DMS153 treated with DMSO at 0.1 percent for 48 hours (cell line): ENCODE results near the gene FBXW11.
"Not testable (repeated sequence)": the region's sequence is repeated elsewhere in the genome, so short reads cannot be mapped to it uniquely, and the experiment has no call there.

ENCODE experiments used
- DNase-seq: peaks from one replicate; lab custom pipeline; 2025; ENCODE audit not compliant: unreplicated experiment; lab: John Stamatoyannopoulos, UW

The FBXW11 gene

DNA sequence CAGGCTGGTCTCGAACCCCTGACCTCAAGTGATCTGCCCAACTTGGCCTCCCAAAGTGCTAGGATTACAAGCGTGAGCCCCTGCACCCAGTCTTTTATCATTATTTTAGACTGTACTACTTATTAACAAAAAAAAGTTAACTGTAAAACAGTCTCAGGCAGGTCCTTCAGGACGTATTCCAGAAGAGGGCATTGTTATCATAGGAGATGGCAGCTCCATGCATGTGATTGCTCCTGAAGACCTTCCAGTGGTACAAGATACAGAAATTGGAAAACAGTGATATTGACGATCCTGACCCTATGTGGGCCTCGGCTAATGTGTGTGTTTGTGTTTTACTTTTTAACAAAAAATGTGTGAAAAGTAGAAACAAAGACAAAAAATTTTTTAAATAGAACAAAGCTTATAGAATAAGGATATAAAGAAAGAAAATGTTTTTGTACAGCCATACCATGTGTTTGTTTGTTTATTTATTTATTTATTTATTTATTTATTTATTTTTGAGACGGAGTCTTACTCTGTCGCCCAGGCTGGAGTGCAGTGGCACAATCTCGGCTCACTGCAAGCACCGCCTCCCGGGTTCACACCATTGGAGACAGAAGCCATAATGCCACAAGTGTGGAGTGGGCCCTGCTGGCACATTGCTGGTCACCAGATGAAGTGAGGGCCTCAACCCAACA lies 13.8 kb upstream of the FBXW11 start:
- not testable (repeated sequence) for DNase-seq

DNA sequence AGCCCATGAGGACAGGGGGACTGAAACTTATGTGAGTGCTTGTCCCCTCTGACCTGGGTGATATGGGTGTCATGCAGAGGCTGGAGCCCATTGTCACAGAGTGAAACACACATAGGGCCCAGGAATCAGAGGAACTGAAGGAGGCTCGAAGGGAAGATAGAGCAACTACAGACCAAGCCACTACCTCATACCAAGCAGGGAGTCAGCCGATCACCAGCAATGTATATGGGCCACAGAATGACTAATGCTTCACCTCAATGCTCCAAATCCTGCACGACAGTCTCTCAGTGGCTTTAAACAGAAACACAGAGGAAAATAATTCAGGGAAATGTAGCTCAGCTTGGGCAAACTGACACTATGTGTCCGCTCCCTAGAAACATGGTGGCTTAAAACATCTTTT lies 8.9 kb upstream of the FBXW11 start:
- DNase-seq, result no peak

DNA sequence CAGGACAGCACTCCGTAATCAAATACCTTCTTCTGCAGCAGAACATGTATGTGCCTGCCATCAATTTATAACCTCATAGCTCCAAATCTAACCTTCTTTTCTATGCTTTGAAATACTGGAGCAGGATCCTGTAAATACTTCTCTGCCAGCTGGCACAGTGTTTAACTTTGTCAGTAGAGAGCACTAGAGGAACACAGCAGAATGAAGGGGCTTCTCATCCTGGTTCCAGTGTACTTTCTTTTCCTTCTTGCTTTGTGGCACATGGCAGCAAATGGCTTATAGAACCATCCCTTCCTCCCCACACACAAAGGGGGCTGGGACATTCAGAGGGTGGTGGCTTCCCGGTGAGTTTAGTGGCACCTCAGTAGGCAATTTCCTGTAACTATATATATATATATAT lies 3.8 kb upstream of the FBXW11 start:
- no peak for DNase-seq

DNA sequence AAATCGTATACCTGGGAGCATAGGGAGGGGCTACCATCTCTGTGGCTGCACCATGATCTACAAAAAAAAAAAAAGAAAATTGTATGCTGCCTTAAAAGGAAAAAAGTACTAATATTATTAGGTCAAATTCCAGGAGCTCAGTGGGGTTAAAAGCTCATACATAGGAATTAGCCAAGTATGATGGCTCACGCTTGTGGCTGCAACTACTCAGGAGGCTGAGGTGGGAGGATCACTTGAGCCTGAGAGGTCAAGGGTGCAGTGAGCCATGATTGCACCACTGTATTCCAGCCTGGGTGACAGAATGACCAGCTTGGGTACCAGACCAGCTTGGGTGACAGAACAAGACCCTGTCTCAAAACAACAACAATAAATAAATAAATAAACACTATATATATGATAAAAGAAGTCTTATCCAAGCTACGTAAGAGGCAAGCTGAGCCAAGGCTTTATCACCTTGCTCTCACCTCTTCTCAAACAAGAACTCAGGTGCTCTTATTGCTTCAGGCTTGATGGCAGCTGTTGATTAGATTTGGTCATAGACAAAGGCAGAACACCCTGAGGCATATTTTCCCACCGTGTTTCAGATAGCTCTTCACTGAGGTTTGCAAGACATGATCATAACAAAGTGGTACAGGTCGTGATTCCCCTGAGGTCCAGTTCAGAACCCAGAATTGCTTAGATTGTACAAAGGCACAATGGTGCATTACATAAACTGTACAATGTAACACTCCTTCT lies 3.3 kb upstream of the FBXW11 start:
- DNase-seq, result no peak

DNA sequence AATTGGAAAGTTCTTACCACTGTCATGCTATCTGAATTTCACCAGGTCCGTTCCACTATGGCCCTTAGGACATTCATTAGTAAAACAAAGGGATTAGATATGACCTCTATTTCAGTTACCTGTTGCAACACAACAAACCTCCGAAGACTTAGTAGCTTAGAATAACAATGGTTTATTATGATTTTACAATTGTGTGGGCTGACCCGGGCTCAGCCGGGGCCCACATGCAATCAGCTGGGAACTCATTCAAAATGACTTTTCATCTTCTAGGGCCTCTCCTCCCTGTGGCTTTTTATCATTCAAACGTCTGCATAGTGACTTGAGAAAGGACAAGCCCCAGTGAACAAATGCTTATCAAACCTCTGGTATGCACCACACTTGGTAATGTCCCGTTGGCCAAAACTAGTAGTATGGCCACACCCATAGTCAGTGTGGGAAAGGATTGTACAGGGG lies 2.3 kb upstream of the FBXW11 start:
- DNase-seq, result no peak

DNA sequence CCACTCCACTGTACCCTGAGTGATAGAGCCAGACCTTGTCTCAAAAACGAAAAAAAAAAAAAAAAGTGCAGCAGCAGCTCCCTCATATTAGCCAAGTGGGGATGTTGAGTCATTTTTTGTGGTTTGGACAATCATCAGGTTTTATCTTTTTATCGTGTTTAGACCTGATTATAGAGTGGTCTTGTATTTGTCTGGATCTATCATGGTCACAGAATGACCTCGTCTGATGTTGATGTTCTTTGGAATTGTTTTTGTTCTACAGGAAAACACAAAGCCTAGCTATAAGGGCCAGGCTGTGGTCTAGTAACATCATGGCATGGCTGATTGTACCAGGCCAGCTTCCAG lies 1.6 kb upstream of the FBXW11 start:
- DNase-seq, result no peak

DNA sequence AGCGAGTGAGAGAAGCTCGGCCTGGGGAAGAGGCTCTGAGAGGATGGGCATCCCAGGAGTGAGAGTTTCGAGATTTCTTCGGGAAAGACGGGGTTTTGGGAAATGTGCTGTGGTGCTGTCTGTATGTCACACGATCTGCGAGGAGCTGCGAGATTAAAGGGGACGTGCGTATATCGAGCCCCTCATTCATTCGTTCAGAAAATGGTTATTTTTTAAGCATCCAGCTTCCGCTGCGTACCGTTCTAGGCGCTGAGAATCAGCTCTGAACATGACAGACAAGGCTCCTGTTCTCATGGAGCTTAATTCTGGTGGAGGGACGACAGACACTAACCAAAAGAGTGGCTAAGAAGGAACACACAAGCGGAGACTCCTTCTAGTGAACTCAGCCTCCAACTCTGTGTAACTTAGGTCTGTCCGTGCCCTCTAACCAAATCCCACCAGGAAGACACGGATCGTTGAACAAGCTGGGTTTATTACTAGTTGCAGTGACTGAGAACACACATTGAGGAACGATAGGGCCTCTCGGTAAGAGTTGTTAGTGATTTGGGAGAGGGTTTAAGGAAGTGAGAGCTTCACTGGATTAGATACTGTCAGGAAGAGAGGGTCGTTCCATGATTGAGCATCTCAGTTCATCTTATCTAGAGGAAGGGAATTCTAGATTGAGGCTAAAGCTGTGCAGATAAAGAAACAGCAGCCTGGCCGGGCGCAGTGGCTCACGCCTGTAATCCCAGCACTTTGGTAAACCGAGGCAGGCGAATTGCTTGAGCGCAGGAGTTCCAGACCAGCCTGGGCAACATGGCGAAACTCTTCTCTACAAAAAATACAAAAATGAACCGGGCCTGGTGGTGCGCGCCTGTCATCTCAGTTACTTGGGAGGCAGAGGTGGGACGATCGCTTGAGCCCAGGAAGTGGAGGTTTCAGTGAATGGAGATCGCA lies 1.0 kb upstream of the FBXW11 start:
- no peak for DNase-seq

DNA sequence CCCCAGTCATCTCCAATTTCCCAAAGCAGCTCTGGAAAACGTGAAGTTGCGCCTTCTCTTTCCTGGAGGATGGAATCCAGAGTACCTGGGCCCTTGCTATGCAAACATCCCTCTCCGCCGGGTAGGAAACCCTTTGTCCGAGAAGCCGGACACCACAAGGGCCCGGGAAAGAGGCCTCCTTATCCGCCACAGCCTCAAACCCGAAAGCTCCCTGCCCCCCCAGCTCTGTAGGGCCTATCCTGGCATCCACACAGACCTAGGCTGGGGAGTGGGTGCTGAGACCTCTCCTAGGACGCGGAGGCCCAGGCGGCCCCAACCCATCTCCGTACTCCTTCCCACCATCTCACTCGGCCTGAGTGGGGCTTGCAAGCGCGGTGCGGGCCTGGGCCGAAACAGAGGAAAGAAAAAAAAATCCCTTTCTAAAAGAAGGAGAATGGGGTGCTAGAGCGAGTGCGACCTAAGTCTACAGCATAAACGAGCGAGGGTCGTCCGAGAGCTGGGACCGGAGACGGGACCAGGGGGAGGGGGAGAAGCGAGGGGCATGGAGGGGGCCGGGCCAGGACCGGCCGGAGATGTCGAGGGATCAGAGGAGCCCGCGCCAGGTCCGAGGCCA lies 624 bp downstream of the FBXW11 start:
- no peak for DNase-seq

DNA sequence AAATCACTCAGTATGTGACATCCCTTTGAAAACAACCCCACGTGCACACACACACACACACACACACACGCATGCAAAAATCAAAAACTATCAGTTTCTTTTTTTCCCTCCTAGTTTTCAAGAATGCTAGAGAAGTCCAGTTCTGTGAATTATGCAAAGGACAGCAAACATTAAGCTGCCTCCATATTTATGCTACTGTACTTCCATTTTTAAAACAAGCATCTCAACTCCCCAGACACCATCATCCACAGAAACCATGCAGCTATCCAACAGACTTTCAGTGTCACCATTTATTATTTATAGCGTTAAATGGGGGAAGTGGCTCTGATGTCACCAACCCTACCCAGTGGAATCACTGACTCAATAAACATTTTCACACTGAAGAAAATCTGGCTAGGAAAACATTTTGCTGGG lies 1.6 kb downstream of the FBXW11 start:
- no peak for DNase-seq

DNA sequence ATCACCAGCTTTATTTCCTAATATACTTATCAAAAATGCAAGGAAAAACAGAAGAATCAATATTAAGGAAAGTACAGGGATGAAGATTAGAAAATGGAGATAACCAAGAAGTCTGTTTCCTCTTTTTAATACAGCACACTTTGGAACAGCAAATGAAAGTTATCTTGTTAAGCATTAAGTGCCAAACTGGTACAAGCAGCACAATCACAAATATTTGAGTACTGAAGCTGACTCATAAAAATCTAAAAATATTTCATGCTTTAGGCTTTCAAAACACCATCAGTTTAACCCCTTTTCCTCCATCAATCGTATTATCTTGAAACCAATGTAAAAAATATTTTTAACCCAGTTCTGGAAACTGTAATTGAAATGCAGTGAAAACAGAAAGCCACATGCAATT lies 2.7 kb downstream of the FBXW11 start:
- no peak for DNase-seq

DNA sequence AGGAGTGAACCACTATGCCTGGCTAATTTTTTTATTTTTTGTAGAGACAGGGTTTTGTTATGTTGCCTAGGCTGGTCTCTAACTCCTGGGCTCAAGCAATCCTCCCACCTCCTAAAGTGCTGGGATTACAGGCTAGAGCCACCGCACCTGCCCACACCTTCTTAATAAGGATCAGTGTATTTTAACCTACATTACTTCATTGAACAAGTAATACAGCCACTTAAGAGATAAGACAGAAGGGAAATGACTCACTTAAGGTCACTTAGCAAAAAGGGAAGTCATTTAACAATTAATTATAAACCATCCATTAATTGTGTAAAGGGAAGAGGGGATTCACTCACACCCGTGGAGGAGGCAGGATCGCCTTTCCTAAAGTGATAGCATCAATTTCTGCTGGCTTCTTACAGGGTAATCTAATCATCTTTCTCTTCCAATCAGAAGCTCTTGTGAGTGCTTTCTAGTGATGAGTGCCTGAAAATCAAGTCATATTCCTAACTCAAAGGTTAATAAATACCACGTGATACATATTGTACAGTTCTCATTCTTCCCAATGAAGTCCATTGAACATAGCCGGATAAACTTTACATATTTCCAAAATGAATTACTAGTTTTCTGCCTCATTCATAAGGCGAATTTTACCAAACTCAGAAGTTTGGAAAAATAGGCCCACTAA lies 3.5 kb downstream of the FBXW11 start:
- no peak for DNase-seq

DNA sequence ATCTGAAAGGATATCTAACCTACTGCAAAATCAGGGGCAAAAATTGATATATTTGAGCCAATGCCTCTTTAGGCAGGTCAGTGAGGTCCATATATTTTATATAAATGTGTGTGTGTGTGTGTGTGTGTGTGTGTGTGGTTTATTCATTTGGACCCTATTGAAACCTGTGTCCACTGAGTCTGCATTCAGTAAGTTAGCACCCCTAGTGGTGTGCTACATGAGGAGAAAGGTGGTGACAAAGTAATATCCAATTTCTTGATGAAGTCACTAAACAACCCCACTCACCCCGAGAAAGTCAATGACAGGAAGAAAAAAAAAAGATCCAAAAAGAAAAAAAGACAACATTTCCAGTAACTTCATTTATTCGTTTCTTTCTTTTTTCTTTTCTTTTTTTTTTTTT lies 4.1 kb downstream of the FBXW11 start:
- DNase-seq, result no peak

DNA sequence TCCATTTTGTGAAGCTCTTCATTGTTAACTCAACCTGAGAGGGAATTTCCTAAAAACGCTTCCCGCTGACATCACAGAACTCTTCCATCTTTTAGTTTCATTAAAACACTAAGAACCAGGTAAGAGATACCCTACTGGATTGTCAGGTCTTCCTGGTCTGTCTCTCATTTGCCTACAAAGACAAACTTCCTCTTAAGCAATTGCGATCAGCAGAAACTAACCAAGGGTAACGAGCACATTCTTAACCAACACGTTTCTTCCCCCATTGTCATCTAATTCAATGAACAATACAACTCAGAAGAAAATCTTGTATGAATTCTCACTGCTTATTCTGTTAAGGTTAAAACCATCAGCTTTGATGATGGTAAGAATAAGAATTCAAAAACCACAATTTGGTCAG lies 6.6 kb downstream of the FBXW11 start:
- no peak for DNase-seq

DNA sequence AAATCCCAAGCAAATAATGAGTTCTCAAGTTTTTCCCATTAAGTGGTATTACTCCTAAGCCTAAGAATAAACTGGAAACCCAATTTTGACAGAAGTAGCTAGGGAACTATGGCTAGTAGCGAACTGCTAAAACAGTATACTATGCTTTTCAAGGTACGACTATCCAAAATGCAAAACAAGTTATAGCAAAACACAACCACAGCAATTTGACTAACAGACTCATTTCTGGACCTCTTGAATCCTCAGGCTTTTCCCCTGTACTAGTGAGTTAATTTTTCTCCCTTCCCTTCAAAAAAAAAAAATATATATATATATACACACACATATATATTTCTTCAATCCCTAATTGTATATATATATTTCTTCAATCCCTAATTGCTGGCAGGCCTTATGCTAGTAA lies 7.3 kb downstream of the FBXW11 start:
- no peak for DNase-seq

DNA sequence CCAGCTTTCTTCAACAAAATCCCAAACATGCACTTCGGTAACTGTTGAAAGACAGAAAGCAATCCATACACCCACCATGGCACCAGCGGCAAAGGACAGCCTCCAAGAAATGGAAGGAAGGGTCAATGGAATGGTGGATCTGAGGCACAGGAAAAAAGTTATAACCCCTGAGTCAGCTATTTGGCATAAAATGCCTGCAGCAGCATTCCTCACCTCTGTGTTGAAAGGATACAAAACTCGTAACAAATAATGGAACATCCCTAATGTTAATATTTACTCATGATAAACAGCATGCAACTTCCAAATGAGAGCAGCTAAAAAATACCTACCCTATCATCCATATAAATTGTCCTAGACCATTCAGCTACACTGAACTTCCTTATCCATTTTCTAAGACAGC lies 9.4 kb downstream of the FBXW11 start:
- DNase-seq, result no peak

DNA sequence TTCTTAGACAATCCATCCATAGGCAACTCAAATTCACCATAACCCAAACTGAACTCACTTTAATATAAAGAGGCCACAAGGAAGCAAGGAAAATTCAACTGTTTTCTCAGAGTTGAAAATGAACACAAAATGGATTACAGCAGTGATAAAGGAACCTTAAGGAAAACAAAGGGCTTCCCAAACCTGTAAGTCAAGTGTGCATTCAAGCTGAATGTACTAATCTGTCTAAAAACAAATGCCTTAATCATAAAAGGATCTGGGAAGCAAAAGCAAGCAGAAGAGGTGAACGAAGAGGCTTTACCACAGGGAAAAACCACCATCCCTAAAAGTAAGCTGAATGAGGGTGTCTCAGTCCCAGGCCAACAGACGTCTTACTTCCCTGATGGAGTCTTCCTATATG lies 13.6 kb downstream of the FBXW11 start:
- DNase-seq, result no peak

DNA sequence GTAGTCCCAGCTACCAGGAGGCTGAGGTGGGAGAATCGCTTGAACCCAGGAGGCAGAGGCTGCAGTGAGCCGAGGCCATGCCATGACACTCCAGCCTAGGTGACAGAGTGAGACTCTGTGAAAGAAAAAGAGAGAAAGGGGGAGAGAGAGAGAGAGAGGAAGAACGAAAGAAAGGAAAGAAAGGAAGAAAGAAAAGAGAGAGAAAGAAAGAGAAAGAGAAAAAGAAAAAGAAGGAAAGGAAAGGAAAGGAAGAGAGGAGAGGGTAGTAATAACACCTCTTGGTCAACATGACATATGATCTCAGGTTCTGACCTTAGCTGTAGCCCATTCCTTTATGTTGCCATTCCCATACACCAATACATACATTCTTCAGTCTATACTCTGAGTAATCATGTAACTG lies 14.1 kb downstream of the FBXW11 start:
- DNase-seq, result no peak

DNA sequence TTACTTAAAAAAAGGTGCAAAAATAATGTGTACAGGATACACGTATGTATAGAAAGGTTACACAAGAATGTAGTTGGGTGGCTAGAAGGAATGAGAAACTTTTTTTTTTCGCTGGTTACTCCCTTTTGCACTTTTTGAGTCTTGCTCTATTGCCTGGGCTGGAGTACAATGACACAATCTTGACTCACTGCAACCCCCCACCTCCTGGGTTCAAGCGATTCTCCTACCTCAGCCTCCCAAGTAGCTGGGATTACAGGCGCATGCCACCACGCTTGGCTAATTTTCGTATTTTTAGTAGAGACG lies 15.8 kb downstream of the FBXW11 start:
- DNase-seq, result no peak

DNA sequence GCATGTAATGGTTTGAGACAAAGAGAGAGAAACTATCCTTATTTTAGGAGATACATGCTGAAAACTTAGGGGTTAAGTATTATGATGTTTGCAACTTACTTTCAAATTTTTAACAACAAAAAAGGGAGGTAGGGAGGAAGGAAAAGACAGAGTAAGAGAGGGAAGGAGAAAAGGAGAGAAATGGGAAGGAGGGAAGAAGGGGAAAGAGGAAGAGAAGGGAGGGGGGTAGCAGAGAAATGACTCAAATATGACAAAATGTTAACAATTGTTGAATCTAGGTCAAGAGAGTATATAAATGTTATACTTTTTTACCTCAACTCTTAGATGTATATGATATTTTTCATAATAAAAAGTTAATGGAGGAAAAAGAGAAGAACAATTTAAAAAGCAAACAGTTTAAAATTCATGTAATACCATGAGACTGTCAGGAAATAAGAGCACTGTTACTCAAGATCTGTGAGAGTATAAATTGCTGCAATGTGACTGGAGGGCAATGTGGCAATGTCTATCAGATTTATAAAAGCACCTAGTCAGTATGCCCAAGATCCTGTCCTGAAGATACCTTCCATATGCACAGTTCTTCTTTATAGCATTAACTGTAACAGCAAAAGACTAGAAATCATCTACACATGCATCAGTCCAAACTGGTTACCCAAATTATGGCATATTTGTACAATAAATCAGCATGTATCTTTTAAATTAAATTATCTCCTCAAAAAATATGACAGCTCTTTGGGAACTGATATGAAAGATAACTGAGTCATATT lies 16.3 kb downstream of the FBXW11 start:
- no peak for DNase-seq

DNA sequence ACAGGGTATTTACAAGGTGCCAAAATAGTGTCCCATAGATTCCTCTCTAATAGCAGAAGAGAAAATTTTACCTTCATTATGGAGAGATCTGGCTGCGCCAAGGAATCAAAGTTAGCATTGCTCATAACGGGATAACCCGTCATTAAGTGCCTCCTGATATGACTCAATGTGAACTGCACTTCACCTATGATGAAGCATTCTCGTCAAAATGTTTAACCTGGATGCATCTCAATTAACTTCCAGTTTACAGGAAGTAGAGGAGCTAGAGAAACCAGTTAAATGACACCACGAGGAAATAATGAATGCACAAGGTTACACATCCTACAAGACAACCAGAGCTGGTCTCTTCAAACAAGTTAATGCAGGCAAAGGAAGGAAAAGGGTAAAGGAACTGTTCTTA lies 17.2 kb downstream of the FBXW11 start:
- DNase-seq, result no peak
